ENCODE results near the gene ASB2. TPM values are rescaled to one million over a fixed set of nuclear protein-coding genes. Genes with fewer than 3 reads are reported as not detected.

Gene ASB2
- total RNA-seq, 1 experiment from 2014 or later = 0.35 TPM

GRCh38 chr14:93997082-93997481, 20.7 kb upstream of the ASB2 start, which contains the start of gene CCDC197:
Gene CCDC197, plus strand, starts transcription at chr14:93997301. Its CDS starts 831 bp downstream, at chr14:93998132.
- H3K36me3 Mint-ChIP-seq (ENCODE audit: insufficient read depth in 1 of 3, low read depth in 3 of 3) = no peaks in the 10 kb centered on the region; a peak in 1 of 7 replicates
- WGBS (ENCODE audit: extremely low coverage, insufficient read length, low lambda C conversion rate) = no CpG with 5 or more reads among the region's 1 CpG

More at GRCh38 chr14:93997082-93997481, 20.7 kb upstream of the ASB2 start, which contains the start of gene CCDC197:
- no peak within 1 kb of the TSS for H3K4me3 Mint-ChIP-seq
- Histone ChIP-seq H4K20me1 (ENCODE audit: control insufficient read depth, insufficient read depth, insufficient read length) (no peaks in the 10 kb centered on the region), H4K5ac (ENCODE audit: insufficient read length, low read depth, low read length) (no peak within 1 kb of the TSS), H3T11ph (ENCODE audit: low read length) (no peak within 1 kb of the TSS), H2BK5ac (ENCODE audit: insufficient read length, low read length) (no peak within 1 kb of the TSS), H2AFZ (ENCODE audit: low read length) (no peak within 1 kb of the TSS), H3K23ac (ENCODE audit: insufficient read length, low read depth, low read length) (no peak within 1 kb of the TSS), H3K56ac (ENCODE audit: insufficient read length, low read depth, low read length) (no peak within 1 kb of the TSS), H2BK12ac (ENCODE audit: insufficient read length, low read depth, low read length) (no peak within 1 kb of the TSS), H2BK120ac (ENCODE audit: low read depth, low read length, poor library complexity, severe bottlenecking) (no peak within 1 kb of the TSS), H3K23me2 (ENCODE audit: insufficient read length, low read depth, low read length, poor library complexity, severe bottlenecking) (no peaks in the 10 kb centered on the region), H3K79me1 (ENCODE audit: insufficient read depth, low read depth, low read length, poor library complexity, severe bottlenecking) (no peaks in the 10 kb centered on the region), H2AK5ac (ENCODE audit: insufficient read length, low read length) (no peak within 1 kb of the TSS), H3K79me2 (ENCODE audit: insufficient read depth, low read length) (no peaks in the 10 kb centered on the region), H2BK20ac (ENCODE audit: low read depth, low read length, poor library complexity, severe bottlenecking) (no peak within 1 kb of the TSS), H2BK15ac (ENCODE audit: low read depth, low read length) (no peak within 1 kb of the TSS), H3K18ac (ENCODE audit: insufficient read length, low read depth, low read length) (no peak within 1 kb of the TSS), H4K91ac (ENCODE audit: insufficient read length, low read depth, low read length) (no peak within 1 kb of the TSS), H3K4me1 (ENCODE audit: insufficient read depth, low read length) (no peaks in the 10 kb centered on the region), H3K27ac (ENCODE audit: insufficient read length, low read depth, low read length) (no peak within 1 kb of the TSS), H3K9ac (ENCODE audit: extremely low read depth, insufficient read length, low read length) (no peak within 1 kb of the TSS), H4K8ac (replicated peaks; ENCODE audit: insufficient read length, low read depth, low read length) (no peak within 1 kb of the TSS), H3K14ac (ENCODE audit: insufficient read depth, low read length) (no peak within 1 kb of the TSS; the same call in 1 of the 2 replicates), H3K27me3 (ENCODE audit: insufficient read depth, low read length) (no peaks in the 10 kb centered on the region), H3K9me3 (ENCODE audit: control insufficient read depth, low read depth, low read length) (no peaks in the 10 kb centered on the region), H3K4ac (ENCODE audit: low read depth, low read length) (no peak within 1 kb of the TSS), H3K4me2 (ENCODE audit: insufficient read depth, insufficient read length, low read length) (no peak within 1 kb of the TSS)
- H3K27me3 Mint-ChIP-seq (ENCODE audit: low read depth) = peaks cover 15% of the 10 kb centered on the region
- peaks cover 3 to 36% of the 10 kb centered on the region in 2 experiments for H3K4me1 Mint-ChIP-seq
- no peak for DNase-seq
- no peaks in the 10 kb centered on the region for H3K9me3 Mint-ChIP-seq
- H3K27ac Mint-ChIP-seq = no peak within 1 kb of the TSS
- no peak for TF ChIP-seq CTCF (conservative IDR thresholded peaks at IDR 0.05)
